HEK293 (cell line): ENCODE measurements around the gene CHN1.

Experiments used
- CTCF ChIA-PET: fragments of 350-600 bp; formaldehyde crosslinking; extraction: SDS; loops from one replicate; lab custom pipeline; 2021; ENCODE audit warnings: antibody characterized with exemption; lab: Yijun Ruan, JAX
- POLR2A ChIA-PET: fragments of 300-600 bp; formaldehyde crosslinking; extraction: SDS; loops from one replicate; lab custom pipeline; 2020; ENCODE audit warnings: antibody characterized with exemption, inconsistent platforms; lab: Yijun Ruan, JAX
- H3K27ac ChIP-seq: fragments of 200-500 bp; sonication (Bioruptor generic); 2 replicates; pipeline ENCODE4 v1.5.1; 2014; ENCODE audit warnings: low read depth, low read length, control low read depth, inconsistent platforms; ENCODE audit errors: extremely low read depth
- H3K36me3 ChIP-seq, 2 experiments: fragments of 200-500 bp in 1 of 2; sonication (Bioruptor generic) in 1 of 2; 1 replicate in 1 of 2; 2 replicates in 1 of 2; pipeline ENCODE4 v1.5.1; 2014 to 2017; ENCODE audit warnings: inconsistent platforms in 2 of 2, low read length in 2 of 2; ENCODE audit not compliant: control insufficient read depth in 2 of 2, insufficient read depth in 1 of 2
- H3K4me1 ChIP-seq: fragments of 200-500 bp; sonication (Bioruptor generic); 2 replicates; pipeline ENCODE4 v1.5.1; 2014; ENCODE audit warnings: mild to moderate bottlenecking, low read length, inconsistent platforms; ENCODE audit not compliant: control insufficient read depth, insufficient read depth
- H3K4me3 ChIP-seq: 2 replicates; pipeline ENCODE4 v1.5.1; 2011; ENCODE audit warnings: low read depth, mild to moderate bottlenecking, control low read depth, low read length, moderate library complexity
- H3K9me3 ChIP-seq: fragments of 200-500 bp; sonication (Bioruptor generic); 2 replicates; pipeline ENCODE4 v1.5.1; 2014; ENCODE audit warnings: low read depth, low read length, inconsistent platforms; ENCODE audit not compliant: control insufficient read depth, insufficient read depth
- BCL11B ChIP-seq: fragments of 450-650 bp; formaldehyde crosslinking; IDR thresholded peaks from 2 replicates; pipeline ENCODE4 v1.5.1; 2016; ENCODE audit warnings: low read depth, missing biosample characterization, missing genetic modification characterization
- HOXA7 ChIP-seq: sonication (generic); formaldehyde crosslinking; IDR thresholded peaks from 2 replicates; pipeline ENCODE4 v1.8.1; 2022; ENCODE audit warnings: missing genetic modification reagents, borderline replicate concordance
- MEIS1 ChIP-seq: sonication (generic); formaldehyde crosslinking; IDR thresholded peaks from 2 replicates; pipeline ENCODE4 v1.8.1; 2022; ENCODE audit warnings: missing genetic modification reagents, mild to moderate bottlenecking, borderline replicate concordance
- SETDB1 ChIP-seq: IDR thresholded peaks from one replicate; pipeline ENCODE4 v1.6.1; 2017; ENCODE audit warnings: mild to moderate bottlenecking, low read length, moderate library complexity, mixed read lengths; ENCODE audit not compliant: insufficient read length
- YY2 ChIP-seq: fragments of 450-650 bp; formaldehyde crosslinking; IDR thresholded peaks from 2 replicates; pipeline ENCODE4 v1.5.1; 2016; ENCODE audit warnings: missing biosample characterization, missing genetic modification characterization
- ZEB2 ChIP-seq: fragments of 450-650 bp; formaldehyde crosslinking; IDR thresholded peaks from 2 replicates; pipeline ENCODE4 v1.5.1; 2016; ENCODE audit warnings: missing biosample characterization, missing genetic modification characterization
- ZFHX2 ChIP-seq: fragments of 450-650 bp; formaldehyde crosslinking; conservative IDR thresholded peaks from 2 replicates; pipeline ENCODE4 v1.5.1; 2016; ENCODE audit warnings: missing biosample characterization, missing genetic modification characterization
- ZFP41 ChIP-seq: fragments of 450-650 bp; formaldehyde crosslinking; IDR thresholded peaks from 2 replicates; pipeline ENCODE4 v1.5.1; 2016; ENCODE audit warnings: missing biosample characterization, missing genetic modification characterization, borderline replicate concordance
- ZNF146 ChIP-seq: fragments of 450-650 bp; formaldehyde crosslinking; IDR thresholded peaks from 2 replicates; pipeline ENCODE4 v1.5.1; 2016; ENCODE audit warnings: missing biosample characterization, missing genetic modification characterization
- ZNF214 ChIP-seq: fragments of 450-650 bp; formaldehyde crosslinking; IDR thresholded peaks from 2 replicates; pipeline ENCODE4 v1.5.1; 2017; ENCODE audit warnings: missing biosample characterization, mild to moderate bottlenecking, missing genetic modification characterization, borderline replicate concordance
- ZNF24 ChIP-seq: fragments of 450-650 bp; formaldehyde crosslinking; IDR thresholded peaks from 2 replicates; pipeline ENCODE4 v1.5.1; 2016; ENCODE audit warnings: missing biosample characterization, missing genetic modification characterization
- ZNF266 ChIP-seq: fragments of 450-650 bp; formaldehyde crosslinking; IDR thresholded peaks from 2 replicates; pipeline ENCODE4 v1.5.1; 2016; ENCODE audit warnings: missing biosample characterization, missing genetic modification characterization, low read depth
- ZNF341 ChIP-seq: fragments of 450-650 bp; formaldehyde crosslinking; IDR thresholded peaks from 2 replicates; pipeline ENCODE4; 2016; ENCODE audit warnings: low read depth, missing biosample characterization, missing genetic modification characterization
- ZNF354C ChIP-seq: fragments of 450-650 bp; formaldehyde crosslinking; IDR thresholded peaks from 2 replicates; pipeline ENCODE4 v1.5.1; 2016; ENCODE audit warnings: missing biosample characterization, missing genetic modification characterization, low read depth, borderline replicate concordance
- ZNF391 ChIP-seq: fragments of 450-650 bp; formaldehyde crosslinking; IDR thresholded peaks from 2 replicates; pipeline ENCODE4 v1.5.1; 2016; ENCODE audit warnings: low read depth, missing biosample characterization, missing genetic modification characterization, borderline replicate concordance
- ZNF560 ChIP-seq: fragments of 450-650 bp; formaldehyde crosslinking; IDR thresholded peaks from 2 replicates; pipeline ENCODE4 v1.5.1; 2017; ENCODE audit warnings: missing biosample characterization, missing genetic modification characterization, borderline replicate concordance
- ZNF585B ChIP-seq: fragments of 450-650 bp; formaldehyde crosslinking; IDR thresholded peaks from 2 replicates; pipeline ENCODE4 v1.5.1; 2016; ENCODE audit warnings: missing biosample characterization, missing genetic modification characterization
- ZNF645 ChIP-seq: fragments of 450-650 bp; formaldehyde crosslinking; IDR thresholded peaks from 2 replicates; pipeline ENCODE4; 2016; ENCODE audit warnings: missing biosample characterization, missing genetic modification characterization
- ZNF658 ChIP-seq: fragments of 450-650 bp; formaldehyde crosslinking; IDR thresholded peaks from 2 replicates; pipeline ENCODE4; 2016; ENCODE audit warnings: missing biosample characterization, missing genetic modification characterization
- ZNF677 ChIP-seq: fragments of 450-650 bp; IDR thresholded peaks from 2 replicates; pipeline ENCODE4 v1.5.0; 2018; ENCODE audit warnings: missing biosample characterization, mild to moderate bottlenecking, missing genetic modification characterization, moderate library complexity
- ZNF776 ChIP-seq: fragments of 450-650 bp; formaldehyde crosslinking; IDR thresholded peaks from 2 replicates; pipeline ENCODE4 v1.5.0; 2017; ENCODE audit warnings: missing biosample characterization, missing genetic modification characterization, borderline replicate concordance
- ZNF792 ChIP-seq: fragments of 450-650 bp; formaldehyde crosslinking; IDR thresholded peaks from 2 replicates; pipeline ENCODE4 v1.5.1; 2016; ENCODE audit warnings: missing biosample characterization, missing genetic modification characterization
- TF ChIP-seq, protein P1 (sequence below): fragments of 450-650 bp; formaldehyde crosslinking; IDR thresholded peaks from 2 replicates; pipeline ENCODE4 v1.5.0; 2017; ENCODE audit warnings: missing biosample characterization, missing genetic modification characterization, borderline replicate concordance
- TF ChIP-seq, protein P2 (sequence below): fragments of 450-650 bp; formaldehyde crosslinking; IDR thresholded peaks from 2 replicates; pipeline ENCODE4 v1.5.1; 2016; ENCODE audit warnings: missing biosample characterization, missing genetic modification characterization

CHN1 gene

DNA sequence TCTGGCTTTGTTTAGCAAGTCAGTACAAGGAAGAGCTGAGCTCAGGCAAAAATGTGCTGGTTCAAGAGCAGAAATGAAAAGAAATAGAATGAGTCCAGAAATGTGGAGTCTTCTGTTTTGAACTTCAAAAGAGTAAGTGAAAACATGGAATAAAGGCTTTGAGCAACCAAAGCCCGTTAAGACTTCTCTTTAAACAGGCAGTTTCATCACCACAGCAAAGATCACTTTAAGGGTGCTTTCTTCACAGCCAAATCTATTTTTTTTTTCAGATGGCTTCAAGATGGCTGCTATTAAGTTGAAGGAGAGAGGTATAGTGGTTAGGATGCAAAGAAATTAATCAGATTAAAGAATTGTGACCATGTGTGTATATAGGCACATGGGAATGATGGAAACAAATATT is 238.9 kb downstream of the CHN1 start:
- Histone ChIP-seq H3K4me1 (peaks cover 4% of the 10 kb centered on the region; the same call in 1 of the 2 replicates), H3K27ac (no peak overlapping the region), H3K4me3 (no peak overlapping the region), H3K36me3 (no peaks in the 10 kb centered on the region), H3K9me3 (no peaks in the 10 kb centered on the region)
- TF ChIP-seq MEIS1 (CRISPR knock-in tag) (no peak), SETDB1 (no peak), ZNF354C (tag by site-specific recombination) (no peak), ZNF645 (tag by site-specific recombination) (no peak), ZNF146 (tag by site-specific recombination) (no peak), ZNF677 (tag by site-specific recombination) (no peak), ZNF560 (no peak), ZNF24 (no peak), ZNF266 (tag by site-specific recombination) (no peak)
- TF ChIP-seq, protein P1, sequence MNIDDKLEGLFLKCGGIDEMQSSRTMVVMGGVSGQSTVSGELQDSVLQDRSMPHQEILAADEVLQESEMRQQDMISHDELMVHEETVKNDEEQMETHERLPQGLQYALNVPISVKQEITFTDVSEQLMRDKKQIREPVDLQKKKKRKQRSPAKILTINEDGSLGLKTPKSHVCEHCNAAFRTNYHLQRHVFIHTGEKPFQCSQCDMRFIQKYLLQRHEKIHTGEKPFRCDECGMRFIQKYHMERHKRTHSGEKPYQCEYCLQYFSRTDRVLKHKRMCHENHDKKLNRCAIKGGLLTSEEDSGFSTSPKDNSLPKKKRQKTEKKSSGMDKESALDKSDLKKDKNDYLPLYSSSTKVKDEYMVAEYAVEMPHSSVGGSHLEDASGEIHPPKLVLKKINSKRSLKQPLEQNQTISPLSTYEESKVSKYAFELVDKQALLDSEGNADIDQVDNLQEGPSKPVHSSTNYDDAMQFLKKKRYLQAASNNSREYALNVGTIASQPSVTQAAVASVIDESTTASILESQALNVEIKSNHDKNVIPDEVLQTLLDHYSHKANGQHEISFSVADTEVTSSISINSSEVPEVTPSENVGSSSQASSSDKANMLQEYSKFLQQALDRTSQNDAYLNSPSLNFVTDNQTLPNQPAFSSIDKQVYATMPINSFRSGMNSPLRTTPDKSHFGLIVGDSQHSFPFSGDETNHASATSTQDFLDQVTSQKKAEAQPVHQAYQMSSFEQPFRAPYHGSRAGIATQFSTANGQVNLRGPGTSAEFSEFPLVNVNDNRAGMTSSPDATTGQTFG, result no peak
- ChIA-PET POLR2A (no interaction called here), CTCF (interaction anchor here (0.7 to 6.3 kb wide), 4 partner anchors 17 to 360 kb away, joined by 4 to 53 read pairs (median 6); no protein-coding TSS in a partner anchor)

DNA sequence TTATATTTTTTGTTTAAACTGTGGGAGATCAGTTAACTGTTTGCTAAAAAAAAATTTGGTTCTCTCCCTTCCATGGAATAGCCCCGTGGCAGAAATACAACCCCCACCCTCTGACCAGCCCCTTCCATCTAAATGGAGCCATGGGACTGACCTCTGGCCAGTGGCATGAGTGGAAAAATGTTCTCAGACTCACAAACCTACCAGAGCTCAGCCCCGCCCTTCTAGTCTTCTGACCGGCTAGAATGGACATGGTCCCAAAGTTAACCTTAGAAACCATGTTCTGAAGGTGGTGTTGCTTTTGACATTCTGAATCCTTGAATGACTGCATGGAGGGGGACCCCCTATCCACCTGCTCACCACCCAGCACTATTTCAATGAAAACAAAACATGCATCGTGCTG is 239.6 kb downstream of the CHN1 start:
- Histone ChIP-seq H3K4me3 (no peak overlapping the region), H3K36me3 (no peaks in the 10 kb centered on the region), H3K27ac (no peak overlapping the region), H3K4me1 (peaks cover 4% of the 10 kb centered on the region; the same call in 1 of the 2 replicates), H3K9me3 (no peaks in the 10 kb centered on the region)
- TF ChIP-seq YY2 (tag by site-specific recombination), result no peak
- no peak for TF ChIP-seq ZFHX2 (tag by site-specific recombination)
- TF ChIP-seq ZFP41, result no peak
- no peak for TF ChIP-seq HOXA7 (CRISPR knock-in tag)
- TF ChIP-seq ZEB2 (tag by site-specific recombination), result no peak
- TF ChIP-seq ZNF341 (tag by site-specific recombination), result no peak
- TF ChIP-seq ZNF658, result no peak
- TF ChIP-seq BCL11B (tag by site-specific recombination), result no peak
- TF ChIP-seq ZNF792 (tag by site-specific recombination), result no peak
- TF ChIP-seq ZNF585B (tag by site-specific recombination), result no peak
- no peak for TF ChIP-seq ZNF776 (tag by site-specific recombination)
- TF ChIP-seq ZNF391, result no peak
- TF ChIP-seq, protein P2, sequence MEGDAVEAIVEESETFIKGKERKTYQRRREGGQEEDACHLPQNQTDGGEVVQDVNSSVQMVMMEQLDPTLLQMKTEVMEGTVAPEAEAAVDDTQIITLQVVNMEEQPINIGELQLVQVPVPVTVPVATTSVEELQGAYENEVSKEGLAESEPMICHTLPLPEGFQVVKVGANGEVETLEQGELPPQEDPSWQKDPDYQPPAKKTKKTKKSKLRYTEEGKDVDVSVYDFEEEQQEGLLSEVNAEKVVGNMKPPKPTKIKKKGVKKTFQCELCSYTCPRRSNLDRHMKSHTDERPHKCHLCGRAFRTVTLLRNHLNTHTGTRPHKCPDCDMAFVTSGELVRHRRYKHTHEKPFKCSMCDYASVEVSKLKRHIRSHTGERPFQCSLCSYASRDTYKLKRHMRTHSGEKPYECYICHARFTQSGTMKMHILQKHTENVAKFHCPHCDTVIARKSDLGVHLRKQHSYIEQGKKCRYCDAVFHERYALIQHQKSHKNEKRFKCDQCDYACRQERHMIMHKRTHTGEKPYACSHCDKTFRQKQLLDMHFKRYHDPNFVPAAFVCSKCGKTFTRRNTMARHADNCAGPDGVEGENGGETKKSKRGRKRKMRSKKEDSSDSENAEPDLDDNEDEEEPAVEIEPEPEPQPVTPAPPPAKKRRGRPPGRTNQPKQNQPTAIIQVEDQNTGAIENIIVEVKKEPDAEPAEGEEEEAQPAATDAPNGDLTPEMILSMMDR (tag by site-specific recombination), result no peak
- TF ChIP-seq ZNF214, result no peak
- POLR2A ChIA-PET, result no interaction called here
- CTCF ChIA-PET, result interaction anchor here (0.6 to 6.3 kb wide), 7 partner anchors 10 to 469 kb away, joined by 3 to 53 read pairs (median 6); no protein-coding TSS in a partner anchor
